ENCODE results near the gene RSPO3.
"Not testable (repeated sequence)": the region's sequence is repeated elsewhere in the genome, so short reads cannot be mapped to it uniquely, and the experiment has no call there.

The RSPO3 gene

GRCh38 chr6:127206531-127207095 is 88.1 kb downstream of the RSPO3 start:
- DNase-seq: no peak

DNA sequence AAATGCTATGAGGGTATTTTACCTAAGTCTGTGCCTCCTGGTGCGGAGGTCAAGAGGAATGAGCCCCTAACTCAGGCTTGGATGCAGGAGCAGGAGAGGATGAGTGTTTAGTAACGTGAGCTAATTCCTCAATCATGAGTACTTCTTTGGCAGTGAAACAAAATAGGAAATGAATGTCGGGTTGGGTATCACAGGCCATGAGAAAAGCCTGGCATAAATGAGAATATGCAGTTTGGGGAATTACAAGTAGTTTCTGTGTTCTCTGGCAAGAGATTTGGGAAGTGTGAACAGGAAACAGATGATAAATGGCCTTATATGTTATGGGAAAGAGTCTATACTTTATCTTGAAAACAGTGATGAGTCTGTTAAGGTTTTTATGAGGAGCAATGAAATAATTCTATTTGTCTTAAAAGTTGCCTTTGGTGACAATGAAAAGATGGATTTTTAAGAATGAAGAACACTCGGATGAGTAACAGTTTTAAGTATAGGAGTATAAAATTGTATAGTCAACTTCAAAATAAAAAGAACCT is 89.2 kb downstream of the RSPO3 start:
- no peak for DNase-seq

DNA sequence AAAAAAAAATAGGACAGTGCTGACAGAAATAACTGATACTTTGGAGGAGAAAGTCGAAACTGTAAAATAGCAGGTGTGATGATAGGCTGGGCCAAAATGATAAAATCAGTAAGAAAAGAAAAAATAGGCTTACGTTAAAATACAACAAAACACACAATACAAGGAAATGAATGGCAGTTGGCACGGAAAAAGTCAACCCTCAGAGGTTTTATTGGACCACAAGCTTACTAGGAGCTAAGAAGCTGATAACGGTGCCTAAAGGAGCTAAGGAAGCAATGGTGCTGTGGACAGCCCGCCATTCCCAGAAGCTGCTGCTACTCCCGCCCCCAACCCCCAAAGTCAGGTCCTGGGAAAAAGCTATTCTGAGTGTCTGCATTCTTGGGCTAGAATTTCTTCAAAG is 92.3 kb downstream of the RSPO3 start:
- DNase-seq: no peak

DNA sequence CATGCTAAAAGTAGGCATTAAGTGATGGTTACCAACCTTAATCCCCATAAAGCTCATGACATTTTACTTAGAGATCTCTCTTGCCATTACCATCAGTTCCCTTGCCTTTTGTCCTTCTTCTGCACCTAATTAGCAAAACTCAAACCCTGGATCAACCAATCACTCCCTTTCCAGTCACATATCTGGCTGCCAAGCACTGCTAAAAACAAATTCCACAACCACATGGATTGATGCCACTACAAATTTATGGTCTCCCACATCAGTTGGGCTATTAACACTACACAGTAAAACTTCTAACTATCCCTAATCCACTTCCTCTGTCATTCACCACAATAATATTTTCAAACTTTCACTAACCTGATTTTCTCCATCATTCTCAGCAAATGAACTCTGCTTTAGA is 93.9 kb downstream of the RSPO3 start:
- DNase-seq: no peak

- not testable (repeated sequence) for DNase-seq
These were observed 95.6 kb downstream of the RSPO3 start for GRCh38 chr6:127214032-127214431.

DNA sequence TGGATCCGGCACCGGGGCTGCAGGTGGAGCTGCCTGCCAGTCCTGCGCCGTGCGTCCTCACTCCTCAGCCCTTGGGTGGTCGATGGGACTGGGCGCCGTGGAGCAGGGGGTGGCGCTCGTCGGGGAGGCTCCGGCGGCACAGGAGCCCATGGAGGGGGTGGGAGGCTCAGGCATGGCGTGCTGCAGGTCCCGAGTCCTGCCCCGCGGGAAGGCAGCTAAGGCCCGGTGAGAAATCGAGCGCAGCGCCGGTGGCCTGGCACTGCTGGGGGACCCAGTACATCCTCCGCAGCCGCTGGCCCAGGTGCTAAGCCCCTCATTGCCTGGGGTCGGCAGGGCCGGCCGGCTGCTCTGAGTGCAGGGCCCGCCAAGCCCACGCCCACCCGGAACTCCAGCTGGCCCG is 96.1 kb downstream of the RSPO3 start:
- DNase-seq: not testable (repeated sequence)

DNA sequence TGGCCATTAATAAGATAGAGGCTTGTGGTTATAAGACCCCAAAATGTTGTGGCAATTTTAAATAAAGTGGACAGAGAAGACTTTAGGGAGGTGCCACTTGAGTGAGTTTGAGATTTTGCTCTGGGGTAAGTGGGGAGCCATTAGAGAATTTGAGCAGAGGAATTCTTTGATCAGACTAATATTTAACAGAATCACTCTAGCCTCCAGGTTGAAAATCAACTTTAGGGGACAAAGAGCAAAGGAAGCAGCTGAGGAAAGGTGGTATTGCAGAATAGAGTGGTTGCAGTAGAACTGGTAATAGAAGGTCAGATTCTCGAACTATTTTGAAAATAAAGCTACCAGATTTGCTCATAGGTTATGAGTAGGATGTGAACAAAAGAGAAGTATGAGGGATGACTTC is 97.5 kb downstream of the RSPO3 start:
- no peak for DNase-seq

- DNase-seq: no peak
These were observed 98.6 kb downstream of the RSPO3 start for GRCh38 chr6:127216810-127217789.

DNA sequence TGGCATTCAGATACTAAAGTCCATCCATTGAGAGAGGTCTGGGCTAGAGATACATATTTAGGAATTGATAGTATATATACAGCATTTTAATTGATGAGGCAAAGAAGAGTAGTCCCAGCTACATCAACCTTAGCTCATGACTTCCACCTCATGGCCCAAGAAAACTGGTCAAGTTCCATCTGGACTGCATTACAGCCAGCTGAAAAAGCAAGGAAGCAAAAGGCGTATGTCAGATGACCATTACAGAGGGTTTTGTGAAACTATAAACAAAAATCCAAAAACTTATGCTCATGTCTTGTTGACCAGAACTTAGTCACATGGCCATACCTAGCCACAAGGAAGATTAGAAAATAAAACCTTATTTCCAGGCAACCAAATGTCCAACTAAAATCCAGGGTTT is 101.4 kb downstream of the RSPO3 start:
- DNase-seq: no peak

DNA sequence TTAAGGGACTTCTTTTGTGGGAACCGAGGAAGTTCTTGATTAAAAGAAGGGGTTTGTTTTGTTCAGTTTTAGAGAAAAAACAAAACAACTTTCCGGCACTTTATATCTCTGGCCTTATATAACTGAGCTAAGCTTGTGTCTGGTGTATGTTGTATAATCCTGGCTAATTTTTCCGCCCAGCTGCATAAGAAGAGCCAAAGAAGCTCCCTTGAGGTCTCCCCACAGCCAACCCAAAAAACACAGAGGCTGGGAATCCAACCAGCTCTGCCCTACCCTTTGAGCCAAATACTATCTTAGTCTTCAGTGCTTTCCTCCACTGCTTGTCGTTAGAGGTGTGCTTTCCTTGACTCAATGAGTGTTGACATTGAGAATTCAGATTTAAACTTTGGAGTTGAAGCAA is 102.7 kb downstream of the RSPO3 start:
- no peak for DNase-seq

GRCh38 chr6:127222418-127222817 is 103.9 kb downstream of the RSPO3 start:
- no peak for DNase-seq

- no peak for DNase-seq
These were observed 107.0 kb downstream of the RSPO3 start for GRCh38 chr6:127225497-127225896.

DNA sequence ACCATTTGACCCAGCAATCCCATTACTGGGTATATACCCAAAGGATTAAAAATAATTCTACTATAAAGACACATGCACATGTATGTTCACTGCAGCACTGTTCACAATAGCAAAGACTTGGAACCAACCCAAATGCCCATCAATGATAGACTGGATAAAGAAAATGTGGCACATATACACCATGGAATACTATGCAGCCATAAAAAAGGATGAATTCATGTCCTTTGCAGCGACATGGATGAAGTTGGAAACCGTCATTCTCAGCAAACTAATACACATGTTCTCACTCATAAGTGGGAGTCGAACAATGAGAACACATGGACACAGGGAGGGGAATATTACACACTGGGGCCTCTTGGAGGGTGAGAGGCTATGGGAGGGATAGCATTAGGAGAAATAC is 115.3 kb downstream of the RSPO3 start:
- not testable (repeated sequence) for DNase-seq

- no peak for DNase-seq
These were observed 125.0 kb downstream of the RSPO3 start for GRCh38 chr6:127243501-127243900.
